Thoracic aorta (tissue), 2 donors: ENCODE measurements around the gene GM2A. TPM values are rescaled to one million over a fixed set of nuclear protein-coding genes. Genes with fewer than 3 reads are reported as not detected.

Experiments used
- ATAC-seq: fragments of 150-250 bp; one replicate; pipeline ENCODE4 v1.8.0; 2017; ENCODE audit warnings: low read depth; ENCODE audit not compliant: insufficient number of reproducible peaks, low FRiP score
- DNase-seq: peaks from one replicate; pipeline ENCODE4 v3.0.0-alpha.2; 2020; ENCODE audit warnings: low spot score
- H3K27ac ChIP-seq, 2 donors: fragments of 200-600 bp; sonication (generic); 1 replicate in 1 of 2; 2 replicates in 1 of 2; pipeline ENCODE4 v1.5.1; 2016; ENCODE audit warnings: mild to moderate bottlenecking in 2 of 2, moderate library complexity in 2 of 2
- H3K27me3 ChIP-seq: fragments of 200-600 bp; sonication (generic); replicated peaks from 2 replicates; pipeline ENCODE4 v1.6.0; 2016; ENCODE audit warnings: mild to moderate bottlenecking; ENCODE audit not compliant: insufficient read depth
- H3K36me3 ChIP-seq: fragments of 200-600 bp; sonication (generic); one replicate; pipeline ENCODE4 v1.5.1; 2016
- H3K4me1 ChIP-seq, 2 donors: fragments of 200-600 bp; sonication (generic); 1 replicate in 1 of 2; 2 replicates in 1 of 2; pipeline versions ENCODE4 v1.5.1 to v1.6.0; 2016; ENCODE audit warnings: low read depth in 2 of 2, mild to moderate bottlenecking in 1 of 2; ENCODE audit not compliant: control insufficient read depth in 1 of 2
- H3K4me3 ChIP-seq: fragments of 200-600 bp; sonication (generic); 2 replicates; pipeline ENCODE4 v1.5.1; 2016; ENCODE audit warnings: mild to moderate bottlenecking
- H3K9me3 ChIP-seq: fragments of 200-600 bp; sonication (generic); 2 replicates; pipeline ENCODE4 v1.5.1; 2016
- CTCF ChIP-seq: fragments of 200-600 bp; sonication (generic); IDR thresholded peaks from one replicate; pipeline ENCODE4 v1.5.1; 2019; ENCODE audit warnings: antibody characterized with exemption
- total RNA-seq, 2 donors: library from RNA; depleted of rRNA; stranded (reverse); fragments of >200 nt; gene quantifications; one replicate each; pipeline versions ENCODE4 v1.1.0 to v1.2.3, GENCODE V29; 2016

GM2A gene
- total RNA-seq, 2 donors from 2014 or later, result 26.1 to 32.1 TPM

DNA sequence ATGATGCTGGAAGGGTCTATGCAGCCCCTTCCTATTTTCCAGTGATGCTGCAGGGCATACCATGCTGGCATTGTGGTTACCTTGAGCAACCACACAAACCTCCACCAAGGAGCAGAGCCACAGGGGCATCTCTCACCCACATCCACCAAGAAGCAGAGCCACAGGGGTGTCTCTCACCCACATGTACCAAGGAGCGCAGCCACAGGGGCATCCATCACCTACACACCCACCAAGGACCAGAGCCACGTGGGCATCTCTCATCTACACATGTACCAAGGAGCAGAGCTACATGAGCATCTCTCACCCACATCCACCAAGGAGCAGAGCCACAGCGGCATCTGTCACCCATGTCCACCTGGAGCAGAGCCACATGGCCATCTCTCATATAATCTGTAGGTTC, 8.8 kb upstream of the GM2A start:
- Histone ChIP-seq H3K9me3 (no peaks in the 10 kb centered on the region), H3K27ac (no peak overlapping the region), H3K36me3 (no peaks in the 10 kb centered on the region), H3K27me3 (no peaks in the 10 kb centered on the region), H3K4me3 (no peak overlapping the region), H3K4me1 (no peaks in the 10 kb centered on the region)
- no peak for DNase-seq
- no peak for TF ChIP-seq CTCF
- no peak for ATAC-seq

DNA sequence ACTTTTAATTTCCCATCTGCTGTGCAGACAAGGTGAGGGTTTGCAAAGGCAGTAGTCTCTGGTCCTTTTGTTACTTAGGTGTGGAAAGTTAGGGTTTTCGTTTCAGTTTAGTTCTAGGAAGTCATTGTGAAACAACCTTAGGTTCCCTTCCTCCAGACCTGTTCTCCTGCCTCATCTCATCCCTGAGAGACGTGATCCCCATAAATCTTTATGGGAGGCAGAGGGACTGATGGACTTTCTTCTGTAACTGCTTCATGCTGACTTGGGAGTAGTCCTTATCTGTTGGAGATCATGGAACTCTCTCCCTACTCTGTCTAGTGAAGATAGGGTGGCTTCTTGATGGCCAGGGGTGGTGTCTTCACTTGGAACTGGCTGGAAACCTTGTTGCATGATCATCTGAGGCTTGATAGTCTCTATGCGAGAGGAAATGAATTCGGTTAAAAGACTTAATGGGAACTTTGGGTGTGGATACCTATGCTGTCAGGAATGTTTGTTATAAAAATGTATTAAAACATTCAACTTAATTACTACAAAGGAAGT, 7.2 kb upstream of the GM2A start:
- H3K27me3 ChIP-seq, result no peaks in the 10 kb centered on the region
- H3K4me1 ChIP-seq, result no peaks in the 10 kb centered on the region
- no peak for TF ChIP-seq CTCF
- DNase-seq, result no peak
- no peak overlapping the region for H3K27ac ChIP-seq
- no peak overlapping the region for H3K4me3 ChIP-seq
- ATAC-seq, result no peak
- H3K9me3 ChIP-seq, result no peaks in the 10 kb centered on the region
- H3K36me3 ChIP-seq, result no peaks in the 10 kb centered on the region

DNA sequence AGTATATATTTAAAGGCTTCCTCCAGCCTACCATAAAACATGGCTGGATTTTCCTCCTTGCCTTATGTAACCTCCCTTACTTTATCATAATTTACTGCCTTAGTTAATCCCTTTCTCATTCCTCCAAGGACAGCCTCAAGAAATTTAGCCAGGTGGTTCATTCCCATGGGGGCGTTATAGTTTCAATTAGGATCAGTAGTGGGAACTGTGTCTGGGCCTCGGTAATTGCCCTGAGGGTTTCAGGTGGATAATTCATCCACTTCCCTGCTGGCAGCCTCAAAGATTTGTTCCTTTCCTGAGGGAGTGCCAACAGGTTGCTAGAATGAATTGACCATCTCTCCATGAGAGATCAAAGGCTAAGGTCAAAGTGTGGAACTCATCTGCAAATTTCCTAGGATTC, 4.3 kb upstream of the GM2A start:
- TF ChIP-seq CTCF, result no peak
- Histone ChIP-seq H3K4me1 (peaks cover 4% of the 10 kb centered on the region in 2 donors), H3K4me3 (no peak overlapping the region), H3K27ac (no peak overlapping the region), H3K27me3 (no peaks in the 10 kb centered on the region), H3K36me3 (no peaks in the 10 kb centered on the region), H3K9me3 (no peaks in the 10 kb centered on the region)
- ATAC-seq, result no peak
- DNase-seq, result no peak

- peaks cover 7 to 10% of the 10 kb centered on the region in 2 donors for H3K4me1 ChIP-seq
- no peak overlapping the region for H3K27ac ChIP-seq
- no peak for DNase-seq
- no peak for TF ChIP-seq CTCF
- ATAC-seq, result no peak
- H3K36me3 ChIP-seq, result no peaks in the 10 kb centered on the region
- H3K27me3 ChIP-seq, result no peaks in the 10 kb centered on the region
- no peaks in the 10 kb centered on the region for H3K9me3 ChIP-seq
- no peak overlapping the region for H3K4me3 ChIP-seq
Observed at GRCh38 chr5:151249281-151249680, 3.7 kb upstream of the GM2A start.

- Histone ChIP-seq H3K4me1 (peaks cover 10 to 21% of the 10 kb centered on the region in 2 donors), H3K27me3 (no peaks in the 10 kb centered on the region), H3K9me3 (no peaks in the 10 kb centered on the region), H3K27ac (no peak overlapping the region), H3K4me3 (no peak overlapping the region), H3K36me3 (no peaks in the 10 kb centered on the region)
- no peak for ATAC-seq
- no peak for DNase-seq
- no peak for TF ChIP-seq CTCF
Observed at GRCh38 chr5:151250346-151251000, 2.5 kb upstream of the GM2A start.
